Liver (tissue), 3 donors: Measurements from ENCODE around the gene HDDC3.

ENCODE experiments used
- RAD21 ChIP-seq, 2 donors: IDR thresholded peaks; 2 replicates each; pipeline ENCODE4 v1.6.1; 2016; ENCODE audit warnings: antibody characterized with exemption in 2 of 2, mild to moderate bottlenecking in 2 of 2
- TF ChIP-seq, protein P1 (sequence below): IDR thresholded peaks from 2 replicates; pipeline ENCODE4 v1.6.1; 2016; ENCODE audit warnings: antibody characterized with exemption
- TF ChIP-seq, protein P2 (sequence below): fragments of 150-350 bp; IDR thresholded peaks from 2 replicates; pipeline ENCODE4 v1.5.1; 2017; ENCODE audit warnings: improper control_type of control experiment, low read depth, low read length; ENCODE audit not compliant: missing input control
- TF ChIP-seq, protein P3 (sequence below): IDR thresholded peaks from 2 replicates; pipeline ENCODE4 v1.6.1; 2016; ENCODE audit warnings: antibody characterized with exemption, mild to moderate bottlenecking
- donor health status: healthy.
- donor health status: healthy.

GRCh38 chr15:90893175-90894090, 38.9 kb downstream of the HDDC3 start:
- TF ChIP-seq, protein P1, sequence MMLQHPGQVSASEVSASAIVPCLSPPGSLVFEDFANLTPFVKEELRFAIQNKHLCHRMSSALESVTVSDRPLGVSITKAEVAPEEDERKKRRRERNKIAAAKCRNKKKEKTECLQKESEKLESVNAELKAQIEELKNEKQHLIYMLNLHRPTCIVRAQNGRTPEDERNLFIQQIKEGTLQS: no peak
- TF ChIP-seq, protein P2, sequence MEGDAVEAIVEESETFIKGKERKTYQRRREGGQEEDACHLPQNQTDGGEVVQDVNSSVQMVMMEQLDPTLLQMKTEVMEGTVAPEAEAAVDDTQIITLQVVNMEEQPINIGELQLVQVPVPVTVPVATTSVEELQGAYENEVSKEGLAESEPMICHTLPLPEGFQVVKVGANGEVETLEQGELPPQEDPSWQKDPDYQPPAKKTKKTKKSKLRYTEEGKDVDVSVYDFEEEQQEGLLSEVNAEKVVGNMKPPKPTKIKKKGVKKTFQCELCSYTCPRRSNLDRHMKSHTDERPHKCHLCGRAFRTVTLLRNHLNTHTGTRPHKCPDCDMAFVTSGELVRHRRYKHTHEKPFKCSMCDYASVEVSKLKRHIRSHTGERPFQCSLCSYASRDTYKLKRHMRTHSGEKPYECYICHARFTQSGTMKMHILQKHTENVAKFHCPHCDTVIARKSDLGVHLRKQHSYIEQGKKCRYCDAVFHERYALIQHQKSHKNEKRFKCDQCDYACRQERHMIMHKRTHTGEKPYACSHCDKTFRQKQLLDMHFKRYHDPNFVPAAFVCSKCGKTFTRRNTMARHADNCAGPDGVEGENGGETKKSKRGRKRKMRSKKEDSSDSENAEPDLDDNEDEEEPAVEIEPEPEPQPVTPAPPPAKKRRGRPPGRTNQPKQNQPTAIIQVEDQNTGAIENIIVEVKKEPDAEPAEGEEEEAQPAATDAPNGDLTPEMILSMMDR: no peak
- no peak for TF ChIP-seq RAD21 (IDR thresholded peaks at IDR 0.05)
- TF ChIP-seq, protein P3, sequence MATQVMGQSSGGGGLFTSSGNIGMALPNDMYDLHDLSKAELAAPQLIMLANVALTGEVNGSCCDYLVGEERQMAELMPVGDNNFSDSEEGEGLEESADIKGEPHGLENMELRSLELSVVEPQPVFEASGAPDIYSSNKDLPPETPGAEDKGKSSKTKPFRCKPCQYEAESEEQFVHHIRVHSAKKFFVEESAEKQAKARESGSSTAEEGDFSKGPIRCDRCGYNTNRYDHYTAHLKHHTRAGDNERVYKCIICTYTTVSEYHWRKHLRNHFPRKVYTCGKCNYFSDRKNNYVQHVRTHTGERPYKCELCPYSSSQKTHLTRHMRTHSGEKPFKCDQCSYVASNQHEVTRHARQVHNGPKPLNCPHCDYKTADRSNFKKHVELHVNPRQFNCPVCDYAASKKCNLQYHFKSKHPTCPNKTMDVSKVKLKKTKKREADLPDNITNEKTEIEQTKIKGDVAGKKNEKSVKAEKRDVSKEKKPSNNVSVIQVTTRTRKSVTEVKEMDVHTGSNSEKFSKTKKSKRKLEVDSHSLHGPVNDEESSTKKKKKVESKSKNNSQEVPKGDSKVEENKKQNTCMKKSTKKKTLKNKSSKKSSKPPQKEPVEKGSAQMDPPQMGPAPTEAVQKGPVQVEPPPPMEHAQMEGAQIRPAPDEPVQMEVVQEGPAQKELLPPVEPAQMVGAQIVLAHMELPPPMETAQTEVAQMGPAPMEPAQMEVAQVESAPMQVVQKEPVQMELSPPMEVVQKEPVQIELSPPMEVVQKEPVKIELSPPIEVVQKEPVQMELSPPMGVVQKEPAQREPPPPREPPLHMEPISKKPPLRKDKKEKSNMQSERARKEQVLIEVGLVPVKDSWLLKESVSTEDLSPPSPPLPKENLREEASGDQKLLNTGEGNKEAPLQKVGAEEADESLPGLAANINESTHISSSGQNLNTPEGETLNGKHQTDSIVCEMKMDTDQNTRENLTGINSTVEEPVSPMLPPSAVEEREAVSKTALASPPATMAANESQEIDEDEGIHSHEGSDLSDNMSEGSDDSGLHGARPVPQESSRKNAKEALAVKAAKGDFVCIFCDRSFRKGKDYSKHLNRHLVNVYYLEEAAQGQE: no peak
